ENCODE results near the gene ANK2.
A peak's percentile ranks its signal among the peaks of the same experiment; 100 is the strongest.

The ANK2 gene

GRCh38 chr4:113270520-113271319 lies 221.3 kb downstream of the ANK2 start:
- TF ChIP-seq MAX (IDR thresholded peaks at IDR 0.05; ENCODE audit: low read depth, low read length) (no peak), CTCF (IDR thresholded peaks at IDR 0.05; ENCODE audit: low read depth, low read length) (no peak), MYC (IDR thresholded peaks at IDR 0.05; ENCODE audit: low read depth, low read length) (no peak)
- no peak for DNase-seq (ENCODE audit: low read depth)
- no peak overlapping the region for H3K4me3 ChIP-seq (ENCODE audit: low read depth, low read length)

- no peak for TF ChIP-seq CTCF (IDR thresholded peaks at IDR 0.05; ENCODE audit: low read depth, low read length)
- no peak for TF ChIP-seq MAX (IDR thresholded peaks at IDR 0.05; ENCODE audit: low read depth, low read length)
- TF ChIP-seq POLR2A (IDR thresholded peaks at IDR 0.05; ENCODE audit: extremely low read depth, insufficient read length) = no peak
- TF ChIP-seq MYC (IDR thresholded peaks at IDR 0.05; ENCODE audit: low read depth, low read length) = no peak
- no peak overlapping the region for H3K4me3 ChIP-seq (ENCODE audit: low read depth, low read length)
- no peak for DNase-seq (ENCODE audit: low read depth)
Measured at GRCh38 chr4:113272523-113272922, 223.1 kb downstream of the ANK2 start.

GRCh38 chr4:113273721-113274220 lies 224.3 kb downstream of the ANK2 start:
- no peak for DNase-seq (ENCODE audit: low read depth)
- TF ChIP-seq POLR2A (IDR thresholded peaks at IDR 0.05; ENCODE audit: extremely low read depth, insufficient read length) (no peak), CTCF (IDR thresholded peaks at IDR 0.05; ENCODE audit: low read depth, low read length) (no peak), MAX (IDR thresholded peaks at IDR 0.05; ENCODE audit: low read depth, low read length) (no peak), MYC (IDR thresholded peaks at IDR 0.05; ENCODE audit: low read depth, low read length) (no peak)

GRCh38 chr4:113276464-113277170 lies 227.2 kb downstream of the ANK2 start:
- TF ChIP-seq POLR2A (IDR thresholded peaks at IDR 0.05; ENCODE audit: extremely low read depth, insufficient read length) (no peak), MAX (IDR thresholded peaks at IDR 0.05; ENCODE audit: low read depth, low read length) (no peak), CTCF (IDR thresholded peaks at IDR 0.05; ENCODE audit: low read depth, low read length) (no peak), MYC (IDR thresholded peaks at IDR 0.05; ENCODE audit: low read depth, low read length) (no peak)
- DNase-seq (ENCODE audit: low read depth) = no peak
- no peak overlapping the region for H3K4me3 ChIP-seq (ENCODE audit: low read depth, low read length)

More at GRCh38 chr4:113273721-113274220, 224.3 kb downstream of the ANK2 start:
- no peak overlapping the region for H3K4me3 ChIP-seq (ENCODE audit: low read depth, low read length)

- TF ChIP-seq MAX (IDR thresholded peaks at IDR 0.05; ENCODE audit: low read depth, low read length) (peak; percentile 56), MYC (IDR thresholded peaks at IDR 0.05; ENCODE audit: low read depth, low read length) (no peak), CTCF (IDR thresholded peaks at IDR 0.05; ENCODE audit: low read depth, low read length) (peak; percentile 87), POLR2A (IDR thresholded peaks at IDR 0.05; ENCODE audit: extremely low read depth, insufficient read length) (no peak)
- peak; percentile 77 for DNase-seq (ENCODE audit: low read depth)
- H3K4me3 ChIP-seq (ENCODE audit: low read depth, low read length) = no peak overlapping the region
Measured at GRCh38 chr4:113278324-113278934, 229.0 kb downstream of the ANK2 start.
